HK-2 (cell line): Measurements from ENCODE around the gene PLA2G4F.

Experiments
- DNase-seq: peaks from one replicate; pipeline ENCODE4 v3.0.0-alpha.2; 2018; ENCODE audit not compliant: unreplicated experiment

The PLA2G4F gene

GRCh38 chr15:42156243-42156922 lies at the start of gene PLA2G4F:
PLA2G4F (minus strand) TSS chr15:42156636; CDS start chr15:42156549, 87 bp downstream.
- DNase-seq, result no peak

GRCh38 chr15:42203891-42204290 lies 47.5 kb upstream of the PLA2G4F start:
- no peak for DNase-seq

- no peak for DNase-seq
Measured at GRCh38 chr15:42202653-42203052, 46.2 kb upstream of the PLA2G4F start.

GRCh38 chr15:42201801-42202200 lies 45.4 kb upstream of the PLA2G4F start:
- DNase-seq, result no peak

- no peak for DNase-seq
Measured at GRCh38 chr15:42199126-42199525, 42.7 kb upstream of the PLA2G4F start.

- DNase-seq, result no peak
Measured at GRCh38 chr15:42198516-42198915, 42.1 kb upstream of the PLA2G4F start.

- no peak for DNase-seq
Measured at GRCh38 chr15:42194513-42194912, 38.1 kb upstream of the PLA2G4F start.

- DNase-seq, result no peak
Measured at GRCh38 chr15:42193383-42193782, 36.9 kb upstream of the PLA2G4F start.

- DNase-seq, result no peak
Measured at GRCh38 chr15:42191610-42192346, 35.3 kb upstream of the PLA2G4F start.

GRCh38 chr15:42190370-42190769 lies 33.9 kb upstream of the PLA2G4F start:
- no peak for DNase-seq

- DNase-seq, result no peak
Measured at GRCh38 chr15:42185801-42186200, 29.4 kb upstream of the PLA2G4F start.

- no peak for DNase-seq
Measured at GRCh38 chr15:42184736-42185135, 28.3 kb upstream of the PLA2G4F start.

GRCh38 chr15:42184296-42184695 lies 27.9 kb upstream of the PLA2G4F start:
- no peak for DNase-seq

GRCh38 chr15:42182961-42183360 lies 26.5 kb upstream of the PLA2G4F start:
- DNase-seq, result no peak

GRCh38 chr15:42182328-42182886 lies 26.0 kb upstream of the PLA2G4F start:
- no peak for DNase-seq

- no peak for DNase-seq
Measured at GRCh38 chr15:42178056-42178455, 21.6 kb upstream of the PLA2G4F start.

- no peak for DNase-seq
Measured at GRCh38 chr15:42175671-42176070, 19.2 kb upstream of the PLA2G4F start.

- DNase-seq, result no peak
Measured at GRCh38 chr15:42172475-42172874, 16.0 kb upstream of the PLA2G4F start.

- no peak for DNase-seq
Measured at GRCh38 chr15:42171795-42172194, 15.4 kb upstream of the PLA2G4F start.

- no peak for DNase-seq
Measured at GRCh38 chr15:42171122-42171521, 14.7 kb upstream of the PLA2G4F start.

- no peak for DNase-seq
Measured at GRCh38 chr15:42166225-42166940, 9.9 kb upstream of the PLA2G4F start.

- DNase-seq, result no peak
Measured at GRCh38 chr15:42165106-42165505, 8.7 kb upstream of the PLA2G4F start.
